T-cell (primary cell): ENCODE data around the gene ARG2. TPM values are rescaled to one million over a fixed set of nuclear protein-coding genes. Genes with fewer than 3 reads are reported as not detected.

Experiments
- ATAC-seq, 4 experiments: fragments of 200-7000 bp in 3 of 4; fragments of 150-1000 bp in 1 of 4; cut with Tn5 transposase; replicated peaks in 1 of 4; 1 replicate in 3 of 4; 2 replicates in 1 of 4; pipeline ENCODE4 v1.10.0; 2021; ENCODE audit warnings: moderate library complexity in 3 of 4, mild to moderate bottlenecking in 2 of 4, moderate number of reproducible peaks in 1 of 4
- CTCF ChIA-PET, 2 donors: fragments of 300-600 bp; sonication (Branson Sonifier 250); formaldehyde crosslinking; loops; one replicate each; lab custom pipeline; 2022; ENCODE audit warnings: antibody characterized with exemption in 2 of 2; lab: Charles Lee
- POLR2A ChIA-PET, 2 donors: fragments of 300-600 bp; sonication (Branson Sonifier 250); formaldehyde crosslinking; loops; one replicate each; lab custom pipeline; 2022; ENCODE audit warnings: antibody characterized with exemption in 2 of 2; lab: Charles Lee
- DNase-seq, 35 experiments: peaks; one replicate each; pipeline versions ENCODE4 v3.0.0 to v3.0.0-alpha.2; 2013 to 2023
- H3K27ac ChIP-seq: one replicate; pipeline ENCODE4 v1.5.1; 2013; ENCODE audit warnings: low read length
- H3K27me3 ChIP-seq, 2 experiments: replicated peaks in 1 of 2; 1 replicate in 1 of 2; 2 replicates in 1 of 2; pipeline versions ENCODE4 v1.6.1 to v1.7.0; 2013; ENCODE audit warnings: low read length in 1 of 2, mixed read lengths in 1 of 2; ENCODE audit not compliant: control insufficient read depth in 2 of 2, insufficient read depth in 2 of 2; ENCODE audit errors: extremely low read depth in 1 of 2
- H3K36me3 ChIP-seq, 2 donors: 1 replicate in 1 of 2; 2 replicates in 1 of 2; pipeline versions ENCODE4 v1.6.1 to v1.7.0; 2013; ENCODE audit warnings: low read length in 1 of 2; ENCODE audit not compliant: control insufficient read depth in 2 of 2, insufficient read depth in 1 of 2; ENCODE audit errors: extremely low read depth in 1 of 2
- H3K4me1 ChIP-seq, 2 experiments: 1 replicate in 1 of 2; 2 replicates in 1 of 2; pipeline versions ENCODE4 v1.6.1 to v1.7.0; 2013; ENCODE audit warnings: low read length in 2 of 2, mixed read lengths in 1 of 2; ENCODE audit not compliant: insufficient read depth in 2 of 2, control insufficient read depth in 1 of 2; ENCODE audit errors: extremely low read depth in 1 of 2
- H3K4me3 ChIP-seq, 2 donors: 1 replicate in 1 of 2; 2 replicates in 1 of 2; pipeline versions ENCODE4 v1.5.1 to v1.7.0; 2013; ENCODE audit warnings: mild to moderate bottlenecking in 2 of 2, low read length in 1 of 2, moderate library complexity in 1 of 2; ENCODE audit not compliant: control insufficient read depth in 1 of 2; ENCODE audit errors: extremely low read depth in 1 of 2
- H3K9me3 ChIP-seq: 2 replicates; pipeline ENCODE4 v1.7.0; 2013
- H3K27ac Mint-ChIP-seq, 2 donors: one replicate each; pipeline ENCODE4 v1.8.0; 2020 to 2021; ENCODE audit warnings: mild to moderate bottlenecking in 2 of 2, mixed read lengths in 2 of 2
- H3K27me3 Mint-ChIP-seq, 2 donors: one replicate each; pipeline ENCODE4 v1.8.0; 2021 to 2022; ENCODE audit warnings: mixed read lengths in 2 of 2
- H3K36me3 Mint-ChIP-seq: one replicate; pipeline ENCODE4 v1.8.0; 2021; ENCODE audit warnings: mixed read lengths
- H3K4me1 Mint-ChIP-seq, 3 donors: one replicate each; pipeline ENCODE4 v1.8.0; 2020 to 2022; ENCODE audit warnings: mixed read lengths in 3 of 3, mild to moderate bottlenecking in 1 of 3
- H3K4me3 Mint-ChIP-seq, 3 donors: one replicate each; pipeline ENCODE4 v1.8.0; 2020 to 2022; ENCODE audit warnings: mild to moderate bottlenecking in 3 of 3, mixed read lengths in 3 of 3, moderate library complexity in 3 of 3
- H3K9me3 Mint-ChIP-seq, 3 donors: one replicate each; pipeline ENCODE4 v1.8.0; 2020 to 2022; ENCODE audit warnings: mixed read lengths in 3 of 3
- WGBS: methylation state at CpG from one replicate; pipeline ENCODE4 v1.1.5; 2013; ENCODE audit warnings: missing lambda C conversion rate; ENCODE audit not compliant: insufficient coverage; 5-methylcytosine and 5-hydroxymethylcytosine counted together
- total RNA-seq, 35 experiments: library from RNA in 6 of 35; stranded (reverse) in 6 of 35; fragments of 120-200 nt in 1 of 35; gene quantifications; one replicate each; pipeline versions ENCODE4 v1.2.1 to v1.2.4 and lab custom pipeline; 2013 to 2026

The ARG2 gene
- total RNA-seq, 5 donors from 2014 or later (not counting 1 experiment from before 2014, with no cell fraction given) = 0.62 to 2.6 (median 1.1) TPM

DNA sequence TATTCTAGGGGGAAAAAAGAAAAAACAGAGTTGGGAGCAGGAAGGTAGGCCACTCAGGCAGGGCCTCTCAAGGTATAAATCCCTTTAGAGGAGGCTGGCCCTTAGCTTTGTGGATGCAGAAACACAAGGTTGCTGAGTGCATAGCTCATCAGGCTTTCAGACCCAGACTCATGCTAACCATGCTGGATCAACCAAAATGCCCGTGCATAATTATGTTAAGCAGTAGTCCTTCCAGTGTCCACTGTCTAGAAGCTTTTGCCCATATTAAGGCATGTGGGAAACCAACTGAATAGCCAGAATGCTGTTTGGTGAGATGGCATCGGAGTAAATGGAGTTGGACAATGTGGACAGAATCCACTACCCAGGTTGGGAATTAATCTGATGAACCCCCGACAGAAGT lies 18.9 kb downstream of the ARG2 start:
- H3K4me3 ChIP-seq = no peak overlapping the region
- no peak overlapping the region for H3K27ac Mint-ChIP-seq
- no peak overlapping the region for H3K27ac ChIP-seq
- H3K4me3 Mint-ChIP-seq = no peak overlapping the region
- H3K4me1 Mint-ChIP-seq = peaks cover 5 to 6% (median 6%) of the 10 kb centered on the region in 3 donors
- no peaks in the 10 kb centered on the region for H3K27me3 ChIP-seq
- ChIA-PET CTCF (interaction anchor here in 1 of 2 donors (0.5 kb wide), 1 partner anchor 16 kb away, joined by 4 read pairs; no protein-coding TSS in a partner anchor), POLR2A (no interaction called here)
- no peaks in the 10 kb centered on the region for H3K27me3 Mint-ChIP-seq
- WGBS = 100% methylated on average over 3 of the region's 3 CpGs
- peaks cover 3% of the 10 kb centered on the region for H3K36me3 Mint-ChIP-seq
- no peaks in the 10 kb centered on the region for H3K36me3 ChIP-seq
- ATAC-seq (no peak), DNase-seq (no peak)
- no peaks in the 10 kb centered on the region for H3K9me3 ChIP-seq
- H3K4me1 ChIP-seq = no peaks in the 10 kb centered on the region
- no peaks in the 10 kb centered on the region for H3K9me3 Mint-ChIP-seq

DNA sequence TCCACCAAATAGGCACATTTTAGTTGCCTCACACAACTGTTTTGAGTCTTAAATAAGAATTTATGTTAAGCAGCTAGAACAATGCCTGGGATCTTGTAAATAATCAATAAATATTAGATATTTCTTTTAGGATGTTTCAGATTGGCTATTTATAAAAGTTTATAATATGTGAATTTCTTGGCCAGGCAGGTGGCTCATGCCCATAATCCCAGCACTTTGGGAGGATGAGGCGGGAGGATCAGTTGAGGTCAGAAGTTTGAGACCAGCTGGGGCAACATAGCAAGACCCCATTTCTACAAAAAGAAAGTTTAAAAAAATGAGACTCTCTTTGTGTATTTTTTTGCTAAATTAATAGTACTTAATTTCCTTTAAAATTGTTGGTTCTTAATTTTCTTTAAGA lies 21.8 kb downstream of the ARG2 start:
- DNase-seq (no peak), ATAC-seq (no peak)
- no peaks in the 10 kb centered on the region for H3K27me3 Mint-ChIP-seq
- peaks cover 8% of the 10 kb centered on the region for H3K36me3 Mint-ChIP-seq
- H3K27me3 ChIP-seq = no peaks in the 10 kb centered on the region
- peaks cover 3% of the 10 kb centered on the region in 2 donors for H3K36me3 ChIP-seq
- ChIA-PET POLR2A (no interaction called here), CTCF (no interaction called here)
- H3K4me3 Mint-ChIP-seq = no peak overlapping the region
- no CpG with 5 or more reads among the region's 1 CpG for WGBS
- H3K9me3 Mint-ChIP-seq = no peaks in the 10 kb centered on the region
- H3K4me1 ChIP-seq = no peaks in the 10 kb centered on the region
- no peaks in the 10 kb centered on the region for H3K9me3 ChIP-seq
- no peak overlapping the region for H3K4me3 ChIP-seq
- H3K27ac ChIP-seq = no peak overlapping the region
- no peak overlapping the region for H3K27ac Mint-ChIP-seq
- H3K4me1 Mint-ChIP-seq = peaks cover 5 to 6% (median 6%) of the 10 kb centered on the region in 3 donors

DNA sequence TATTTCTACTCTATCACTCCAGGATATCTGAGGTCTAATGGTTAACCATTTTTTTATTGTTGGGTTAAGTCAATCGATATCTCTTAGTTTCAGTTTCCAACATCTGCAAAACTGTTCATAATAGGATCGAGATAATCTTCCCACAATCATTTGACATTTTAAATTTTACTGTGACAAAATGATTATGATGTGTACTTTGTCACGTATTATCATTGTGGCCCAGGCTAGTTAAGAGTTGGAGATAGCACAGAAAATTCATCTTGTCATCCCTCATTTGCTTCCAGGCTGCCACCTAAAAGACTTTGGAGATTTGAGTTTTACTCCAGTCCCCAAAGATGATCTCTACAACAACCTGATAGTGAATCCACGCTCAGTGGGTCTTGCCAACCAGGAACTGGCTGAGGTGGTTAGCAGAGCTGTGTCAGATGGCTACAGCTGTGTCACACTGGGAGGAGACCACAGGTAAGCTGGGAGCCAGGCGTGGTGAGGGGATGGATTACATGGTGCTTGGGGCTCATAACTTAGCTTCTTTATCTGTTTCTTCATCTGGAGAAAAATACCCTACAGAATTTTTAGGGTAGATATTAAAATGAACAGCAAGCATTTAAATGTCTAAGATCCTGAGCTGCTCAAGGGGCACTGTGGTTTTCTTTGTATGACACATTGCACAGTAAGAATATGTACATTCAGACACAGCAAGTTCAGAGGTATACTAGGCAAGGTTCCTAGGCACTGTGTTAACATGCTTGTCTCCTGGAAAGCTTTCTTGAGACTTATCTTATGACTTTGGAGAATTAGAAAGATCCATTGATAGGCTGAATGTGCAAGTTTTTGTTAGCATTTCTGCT lies 22.4 kb downstream of the ARG2 start:
- peaks cover 3% of the 10 kb centered on the region in 2 donors for H3K36me3 ChIP-seq
- H3K27me3 ChIP-seq = no peaks in the 10 kb centered on the region
- ATAC-seq (no peak), DNase-seq (no peak)
- Mint-ChIP-seq H3K27me3 (no peaks in the 10 kb centered on the region), H3K27ac (no peak overlapping the region), H3K4me1 (peaks cover 5 to 6% (median 6%) of the 10 kb centered on the region in 3 donors), H3K36me3 (peaks cover 14% of the 10 kb centered on the region), H3K9me3 (no peaks in the 10 kb centered on the region), H3K4me3 (no peak overlapping the region)
- CTCF ChIA-PET = no interaction called here
- 80% methylated on average over 1 of the region's 5 CpGs for WGBS
- H3K4me1 ChIP-seq = no peaks in the 10 kb centered on the region
- no peaks in the 10 kb centered on the region for H3K9me3 ChIP-seq
- no peak overlapping the region for H3K27ac ChIP-seq
- no peak overlapping the region for H3K4me3 ChIP-seq
- POLR2A ChIA-PET = no interaction called here

DNA sequence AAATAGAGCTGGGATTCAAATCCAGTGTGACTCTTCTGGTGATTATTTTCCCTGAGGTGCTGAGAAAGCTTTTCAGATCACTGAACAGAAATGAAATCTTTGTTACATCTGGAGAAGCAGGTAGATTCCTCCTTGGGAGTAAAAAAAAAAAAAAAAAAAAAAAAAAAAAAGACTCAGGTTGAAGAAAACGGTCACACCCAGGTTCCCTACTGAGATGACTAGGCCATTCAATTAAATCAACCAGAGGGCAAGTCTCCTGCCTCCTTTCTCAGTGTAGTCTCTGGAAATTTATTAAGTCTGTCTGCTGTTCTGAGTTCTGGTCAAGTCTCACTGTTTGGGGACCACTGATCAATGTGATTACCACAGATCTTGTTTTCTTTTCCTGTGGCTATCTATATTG lies 24.0 kb downstream of the ARG2 start:
- Histone ChIP-seq H3K4me3 (no peak overlapping the region), H3K9me3 (no peaks in the 10 kb centered on the region), H3K27me3 (no peaks in the 10 kb centered on the region), H3K27ac (no peak overlapping the region), H3K4me1 (no peaks in the 10 kb centered on the region), H3K36me3 (peaks cover 3 to 13% of the 10 kb centered on the region in 2 donors)
- H3K36me3 Mint-ChIP-seq = peaks cover 17% of the 10 kb centered on the region
- ATAC-seq (no peak), DNase-seq (no peak)
- ChIA-PET POLR2A (interaction anchor here in 1 of 2 donors (1.4 kb wide), 1 partner anchor 14 kb away, joined by 4 read pairs; no protein-coding TSS in a partner anchor), CTCF (interaction anchor here (0.6 kb wide), 2 partner anchors 59 to 77 kb away, joined by 8 read pairs; no protein-coding TSS in a partner anchor)
- no peak overlapping the region for H3K4me3 Mint-ChIP-seq
- no peaks in the 10 kb centered on the region for H3K9me3 Mint-ChIP-seq
- H3K27me3 Mint-ChIP-seq = no peaks in the 10 kb centered on the region
- peaks cover 5 to 6% (median 6%) of the 10 kb centered on the region in 3 donors for H3K4me1 Mint-ChIP-seq
- peak overlapping the region; percentile 2 to 38 for H3K27ac Mint-ChIP-seq
- no CpG with 5 or more reads among the region's 1 CpG for WGBS

DNA sequence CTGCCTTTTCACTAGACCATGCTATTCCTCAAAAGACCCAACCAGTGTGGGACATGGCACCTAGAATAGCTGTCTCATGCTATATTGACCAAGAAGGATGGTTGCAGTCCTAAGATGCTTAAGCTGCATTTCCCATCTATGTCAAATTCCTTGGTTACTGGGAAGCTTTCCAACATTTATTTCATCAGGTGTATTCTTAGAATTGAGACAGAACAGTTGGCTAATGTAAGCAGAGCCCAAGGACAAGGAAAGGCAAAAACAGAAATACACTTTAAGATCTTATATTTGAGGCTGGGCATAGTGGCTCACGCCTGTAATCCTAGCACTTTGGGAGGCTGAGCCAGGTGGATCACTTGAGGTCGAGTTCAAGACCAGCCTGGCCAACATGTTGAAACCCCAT lies 24.7 kb downstream of the ARG2 start:
- Mint-ChIP-seq H3K27ac (no peak overlapping the region), H3K4me3 (no peak overlapping the region), H3K27me3 (no peaks in the 10 kb centered on the region), H3K36me3 (peaks cover 22% of the 10 kb centered on the region), H3K9me3 (no peaks in the 10 kb centered on the region), H3K4me1 (peaks cover 5 to 6% (median 6%) of the 10 kb centered on the region in 3 donors)
- Histone ChIP-seq H3K4me1 (no peaks in the 10 kb centered on the region), H3K27ac (no peak overlapping the region), H3K27me3 (no peaks in the 10 kb centered on the region), H3K9me3 (no peaks in the 10 kb centered on the region), H3K4me3 (no peak overlapping the region), H3K36me3 (peaks cover 3 to 20% of the 10 kb centered on the region in 2 donors)
- ATAC-seq (no peak), DNase-seq (no peak)
- ChIA-PET POLR2A (interaction anchor here in 1 of 2 donors (1.4 kb wide), 1 partner anchor 14 kb away, joined by 4 read pairs; no protein-coding TSS in a partner anchor), CTCF (no interaction called here)
- 60% methylated on average over 1 of the region's 2 CpGs for WGBS

DNA sequence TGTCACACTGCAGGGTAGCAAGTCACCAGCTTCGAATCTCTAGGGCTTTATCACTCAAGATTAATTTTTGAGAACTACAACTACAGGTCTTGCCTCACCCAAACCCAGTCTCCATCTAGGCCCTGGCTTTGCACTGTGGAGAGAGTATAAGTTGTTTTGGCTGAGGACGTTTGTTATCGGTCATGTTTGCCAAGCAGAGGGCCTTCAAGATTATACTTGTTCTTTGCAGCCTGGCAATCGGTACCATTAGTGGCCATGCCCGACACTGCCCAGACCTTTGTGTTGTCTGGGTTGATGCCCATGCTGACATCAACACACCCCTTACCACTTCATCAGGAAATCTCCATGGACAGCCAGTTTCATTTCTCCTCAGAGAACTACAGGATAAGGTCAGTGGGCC lies 25.7 kb downstream of the ARG2 start:
- Histone ChIP-seq H3K27me3 (no peaks in the 10 kb centered on the region), H3K27ac (no peak overlapping the region), H3K4me1 (no peaks in the 10 kb centered on the region), H3K36me3 (peaks cover 8 to 30% of the 10 kb centered on the region in 2 donors), H3K4me3 (no peak overlapping the region), H3K9me3 (no peaks in the 10 kb centered on the region)
- DNase-seq (no peak), ATAC-seq (no peak)
- ChIA-PET POLR2A (no interaction called here), CTCF (interaction anchor here in 1 of 2 donors (0.7 kb wide), 1 partner anchor 9 kb away, joined by 3 read pairs; no protein-coding TSS in a partner anchor)
- Mint-ChIP-seq H3K9me3 (no peaks in the 10 kb centered on the region), H3K27me3 (no peaks in the 10 kb centered on the region), H3K4me3 (no peak overlapping the region), H3K4me1 (peaks cover 5 to 6% (median 6%) of the 10 kb centered on the region in 3 donors), H3K36me3 (peaks cover 29% of the 10 kb centered on the region), H3K27ac (no peak overlapping the region)
- 100% methylated on average over 3 of the region's 5 CpGs for WGBS
